ENCODE measurements around the gene KRT12. TPM values are rescaled to one million over a fixed set of nuclear protein-coding genes. Genes with fewer than 3 reads are reported as not detected.

Gene KRT12
- polyA plus RNA-seq, 1 donor = 0.16 TPM

- Histone ChIP-seq H3K36me3 (ENCODE audit: control insufficient read depth, insufficient read depth, low read length) (no peaks in the 10 kb centered on the region), H3K9me3 (ENCODE audit: control insufficient read depth, low read depth, low read length) (no peaks in the 10 kb centered on the region), H3K4me3 (ENCODE audit: low read length) (no peak overlapping the region), H3K27ac (ENCODE audit: low read length) (no peak overlapping the region), H3K27me3 (ENCODE audit: control insufficient read depth, insufficient read depth, low read length) (no peaks in the 10 kb centered on the region), H3K4me1 (ENCODE audit: control insufficient read depth, insufficient read depth, low read length) (peaks cover 43% of the 10 kb centered on the region)
- WGBS (ENCODE audit: insufficient coverage, low lambda C conversion rate) = no CpG with 5 or more reads among the region's 5 CpGs
- DNase-seq = no peak
These were observed 38.3 kb upstream of the KRT12 start for GRCh38 chr17:40905370-40905769.

- no peaks in the 10 kb centered on the region for H3K9me3 ChIP-seq (ENCODE audit: control insufficient read depth, low read depth, low read length)
- H3K27me3 ChIP-seq (ENCODE audit: control insufficient read depth, insufficient read depth, low read length) = no peaks in the 10 kb centered on the region
- H3K4me3 ChIP-seq (ENCODE audit: low read length) = no peak overlapping the region
- peaks cover 52% of the 10 kb centered on the region for H3K4me1 ChIP-seq (ENCODE audit: control insufficient read depth, insufficient read depth, low read length)
- peak; percentile 73 to 90 for DNase-seq
- H3K36me3 ChIP-seq (ENCODE audit: control insufficient read depth, insufficient read depth, low read length) = no peaks in the 10 kb centered on the region
- 20% methylated on average over 1 of the region's 12 CpGs for WGBS (ENCODE audit: insufficient coverage, low lambda C conversion rate)
- peak overlapping the region; percentile 93 for H3K27ac ChIP-seq (ENCODE audit: low read length)
These were observed 36.3 kb upstream of the KRT12 start for GRCh38 chr17:40903129-40903847.

GRCh38 chr17:40902498-40902897 lies 35.5 kb upstream of the KRT12 start:
- H3K27ac ChIP-seq (ENCODE audit: low read length) = peak overlapping the region; percentile 93
- H3K4me3 ChIP-seq (ENCODE audit: low read length) = no peak overlapping the region

GRCh38 chr17:40901981-40902474 lies 35.0 kb upstream of the KRT12 start:
- no CpG with 5 or more reads among the region's 1 CpG for whole genome bisulfite sequencing (ENCODE audit: insufficient coverage, low lambda C conversion rate)
- Histone ChIP-seq H3K4me3 (ENCODE audit: low read length) (no peak overlapping the region), H3K27me3 (ENCODE audit: control insufficient read depth, insufficient read depth, low read length) (no peaks in the 10 kb centered on the region), H3K36me3 (ENCODE audit: control insufficient read depth, insufficient read depth, low read length) (no peaks in the 10 kb centered on the region), H3K27ac (ENCODE audit: low read length) (peak overlapping the region; percentile 93), H3K9me3 (ENCODE audit: control insufficient read depth, low read depth, low read length) (no peaks in the 10 kb centered on the region), H3K4me1 (ENCODE audit: control insufficient read depth, insufficient read depth, low read length) (peaks cover 52% of the 10 kb centered on the region)
- peak; percentile 92 to 97 for DNase-seq

More at GRCh38 chr17:40902498-40902897, 35.5 kb upstream of the KRT12 start:
- peaks cover 52% of the 10 kb centered on the region for H3K4me1 ChIP-seq (ENCODE audit: control insufficient read depth, insufficient read depth, low read length)
- WGBS (ENCODE audit: insufficient coverage, low lambda C conversion rate) = no CpG with 5 or more reads among the region's 4 CpGs
- H3K9me3 ChIP-seq (ENCODE audit: control insufficient read depth, low read depth, low read length) = no peaks in the 10 kb centered on the region
- peak in 1 of 2 donors; percentile 57 for DNase-seq
- H3K27me3 ChIP-seq (ENCODE audit: control insufficient read depth, insufficient read depth, low read length) = no peaks in the 10 kb centered on the region
- H3K36me3 ChIP-seq (ENCODE audit: control insufficient read depth, insufficient read depth, low read length) = no peaks in the 10 kb centered on the region

- peak in 1 of 2 donors; percentile 78 for DNase-seq
- Histone ChIP-seq H3K9me3 (ENCODE audit: control insufficient read depth, low read depth, low read length) (no peaks in the 10 kb centered on the region), H3K4me1 (ENCODE audit: control insufficient read depth, insufficient read depth, low read length) (peaks cover 52% of the 10 kb centered on the region), H3K27me3 (ENCODE audit: control insufficient read depth, insufficient read depth, low read length) (no peaks in the 10 kb centered on the region), H3K36me3 (ENCODE audit: control insufficient read depth, insufficient read depth, low read length) (no peaks in the 10 kb centered on the region), H3K4me3 (ENCODE audit: low read length) (no peak overlapping the region), H3K27ac (ENCODE audit: low read length) (peak overlapping the region; percentile 93)
- WGBS (ENCODE audit: insufficient coverage, low lambda C conversion rate) = no CpG with 5 or more reads among the region's 5 CpGs
These were observed 33.9 kb upstream of the KRT12 start for GRCh38 chr17:40900809-40901356.

- no peaks in the 10 kb centered on the region for H3K36me3 ChIP-seq (ENCODE audit: control insufficient read depth, insufficient read depth, low read length)
- H3K9me3 ChIP-seq (ENCODE audit: control insufficient read depth, low read depth, low read length) = no peaks in the 10 kb centered on the region
- no peak overlapping the region for H3K27ac ChIP-seq (ENCODE audit: low read length)
- H3K4me1 ChIP-seq (ENCODE audit: control insufficient read depth, insufficient read depth, low read length) = peaks cover 23% of the 10 kb centered on the region
- no peak for DNase-seq
- 83% methylated on average over 3 of the region's 4 CpGs for WGBS (ENCODE audit: insufficient coverage, low lambda C conversion rate)
- H3K4me3 ChIP-seq (ENCODE audit: low read length) = no peak overlapping the region
- H3K27me3 ChIP-seq (ENCODE audit: control insufficient read depth, insufficient read depth, low read length) = no peaks in the 10 kb centered on the region
These were observed 30.0 kb upstream of the KRT12 start for GRCh38 chr17:40896916-40897455.

- no peaks in the 10 kb centered on the region for H3K36me3 ChIP-seq (ENCODE audit: control insufficient read depth, insufficient read depth, low read length)
- H3K27ac ChIP-seq (ENCODE audit: low read length) = no peak overlapping the region
- no peaks in the 10 kb centered on the region for H3K9me3 ChIP-seq (ENCODE audit: control insufficient read depth, low read depth, low read length)
- no peak overlapping the region for H3K4me3 ChIP-seq (ENCODE audit: low read length)
- H3K27me3 ChIP-seq (ENCODE audit: control insufficient read depth, insufficient read depth, low read length) = no peaks in the 10 kb centered on the region
- WGBS (ENCODE audit: insufficient coverage, low lambda C conversion rate) = no CpG with 5 or more reads among the region's 9 CpGs
- no peak for DNase-seq
- H3K4me1 ChIP-seq (ENCODE audit: control insufficient read depth, insufficient read depth, low read length) = peaks cover 9% of the 10 kb centered on the region
These were observed 28.2 kb upstream of the KRT12 start for GRCh38 chr17:40895106-40895730.

- no peaks in the 10 kb centered on the region for H3K27me3 ChIP-seq (ENCODE audit: control insufficient read depth, insufficient read depth, low read length)
- H3K4me3 ChIP-seq (ENCODE audit: low read length) = no peak overlapping the region
- H3K36me3 ChIP-seq (ENCODE audit: control insufficient read depth, insufficient read depth, low read length) = no peaks in the 10 kb centered on the region
- 40% methylated on average over 1 of the region's 2 CpGs for WGBS (ENCODE audit: insufficient coverage, low lambda C conversion rate)
- peaks cover 23% of the 10 kb centered on the region for H3K4me1 ChIP-seq (ENCODE audit: control insufficient read depth, insufficient read depth, low read length)
- DNase-seq = peak in 1 of 2 donors; percentile 63
- no peaks in the 10 kb centered on the region for H3K9me3 ChIP-seq (ENCODE audit: control insufficient read depth, low read depth, low read length)
- no peak overlapping the region for H3K27ac ChIP-seq (ENCODE audit: low read length)
These were observed 21.2 kb upstream of the KRT12 start for GRCh38 chr17:40888196-40888720.

- Histone ChIP-seq H3K4me1 (ENCODE audit: control insufficient read depth, insufficient read depth, low read length) (peaks cover 42% of the 10 kb centered on the region), H3K27ac (ENCODE audit: low read length) (peak overlapping the region; percentile 87), H3K27me3 (ENCODE audit: control insufficient read depth, insufficient read depth, low read length) (no peaks in the 10 kb centered on the region), H3K4me3 (ENCODE audit: low read length) (no peak overlapping the region), H3K9me3 (ENCODE audit: control insufficient read depth, low read depth, low read length) (no peaks in the 10 kb centered on the region), H3K36me3 (ENCODE audit: control insufficient read depth, insufficient read depth, low read length) (no peaks in the 10 kb centered on the region)
- DNase-seq = peak; percentile 88 to 92
- no CpG with 5 or more reads among the region's 3 CpGs for WGBS (ENCODE audit: insufficient coverage, low lambda C conversion rate)
These were observed 19.1 kb upstream of the KRT12 start for GRCh38 chr17:40886090-40886489.
